Measurements from ENCODE around the gene GRAMD1B. TPM values are rescaled to one million over a fixed set of nuclear protein-coding genes. Genes with fewer than 3 reads are reported as not detected.

GRAMD1B gene
- total RNA-seq, 1 experiment from 2014 or later = 82.1 TPM

DNA sequence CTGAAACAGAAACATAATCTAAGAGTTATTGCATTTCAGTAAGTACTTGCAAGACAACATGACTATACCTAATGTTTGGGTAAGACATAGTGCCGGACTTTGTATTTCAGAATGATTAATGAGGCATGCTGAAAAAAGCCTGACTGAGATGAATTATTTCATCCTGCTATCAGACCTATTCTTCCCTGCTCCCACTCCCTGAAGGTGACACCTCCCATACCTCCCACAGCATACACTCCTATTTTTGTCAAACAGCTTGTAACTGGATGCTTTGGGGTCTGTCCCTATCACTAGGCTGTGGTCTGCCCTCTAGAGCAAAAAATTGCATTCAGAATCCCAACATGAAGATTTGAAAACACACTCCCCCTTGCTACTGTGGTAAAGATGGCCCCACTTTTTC is 235.2 kb downstream of the GRAMD1B start:
- intact Hi-C loops (cut with micrococcal nuclease) = no loop called here
- Histone ChIP-seq H3K9me2 (replicated peaks; ENCODE audit: low read length) (no peaks in the 10 kb centered on the region), H2AFZ (ENCODE audit: low read length) (no peak overlapping the region), H3K9me3 (ENCODE audit: low read length) (no peaks in the 10 kb centered on the region), H3K4me2 (ENCODE audit: low read length) (no peak overlapping the region), H3K79me2 (ENCODE audit: low read length) (no peaks in the 10 kb centered on the region), H3K27ac (ENCODE audit: low read length) (no peak overlapping the region), H3K4me3 (ENCODE audit: low read length) (no peak overlapping the region), H3K27me3 (ENCODE audit: low read length) (peaks cover 36% of the 10 kb centered on the region), H3K36me3 (ENCODE audit: low read depth, low read length) (no peaks in the 10 kb centered on the region), H3F3A (ENCODE audit: low read length, unreplicated experiment) (no peaks in the 10 kb centered on the region), H4K20me1 (ENCODE audit: low read length) (no peaks in the 10 kb centered on the region), H3K4me1 (ENCODE audit: insufficient read depth, low read length) (no peaks in the 10 kb centered on the region), H3K9ac (ENCODE audit: low read length) (no peak overlapping the region)
- ChIA-PET POLR2A (ENCODE audit: unreplicated experiment) (no interaction called here), CTCF (no interaction called here)
- TF ChIP-seq EZH2 (IDR thresholded peaks at IDR 0.05; ENCODE audit: low read length, unreplicated experiment) (no peak), CTCF (conservative IDR thresholded peaks at IDR 0.05; ENCODE audit: low read depth, low read length) (no peak), EZH2phosphoT487 (IDR thresholded peaks at IDR 0.05; ENCODE audit: borderline replicate concordance, low read length) (no peak)
- ATAC-seq (no peak), DNase-seq (no peak)
- no TSS peak for BruUV-seq (replicated peaks)

GRCh38 chr11:123670081-123670480 is 240.0 kb downstream of the GRAMD1B start:
- no peaks in the 10 kb centered on the region for H3F3A ChIP-seq (ENCODE audit: low read length, unreplicated experiment)
- H3K4me1 ChIP-seq (ENCODE audit: insufficient read depth, low read length) = no peaks in the 10 kb centered on the region
- POLR2A ChIA-PET (ENCODE audit: unreplicated experiment) = no interaction called here
- no peak overlapping the region for H3K4me3 ChIP-seq (ENCODE audit: low read length)
- H3K27ac ChIP-seq (ENCODE audit: low read length) = no peak overlapping the region
- no peaks in the 10 kb centered on the region for H3K79me2 ChIP-seq (ENCODE audit: low read length)
- H4K20me1 ChIP-seq (ENCODE audit: low read length) = no peaks in the 10 kb centered on the region
- no peak for ATAC-seq
- H3K9me2 ChIP-seq (replicated peaks; ENCODE audit: low read length) = no peaks in the 10 kb centered on the region
- H3K9ac ChIP-seq (ENCODE audit: low read length) = no peak overlapping the region
- TF ChIP-seq CTCF (conservative IDR thresholded peaks at IDR 0.05; ENCODE audit: low read depth, low read length) (no peak), EZH2 (IDR thresholded peaks at IDR 0.05; ENCODE audit: low read length, unreplicated experiment) (no peak), EZH2phosphoT487 (IDR thresholded peaks at IDR 0.05; ENCODE audit: borderline replicate concordance, low read length) (no peak)
- no TSS peak for BruUV-seq (replicated peaks)
- DNase-seq = no peak
- no peaks in the 10 kb centered on the region for H3K36me3 ChIP-seq (ENCODE audit: low read depth, low read length)
- H3K4me2 ChIP-seq (ENCODE audit: low read length) = no peak overlapping the region
- intact Hi-C loops (cut with micrococcal nuclease) = no loop called here
- peaks cover 67% of the 10 kb centered on the region for H3K27me3 ChIP-seq (ENCODE audit: low read length)
- H2AFZ ChIP-seq (ENCODE audit: low read length) = no peak overlapping the region
- CTCF ChIA-PET = no interaction called here
- H3K9me3 ChIP-seq (ENCODE audit: low read length) = no peaks in the 10 kb centered on the region

GRCh38 chr11:123671534-123671933 is 241.5 kb downstream of the GRAMD1B start:
- Histone ChIP-seq H3F3A (ENCODE audit: low read length, unreplicated experiment) (no peaks in the 10 kb centered on the region), H3K36me3 (ENCODE audit: low read depth, low read length) (no peaks in the 10 kb centered on the region), H3K27me3 (ENCODE audit: low read length) (peaks cover 76% of the 10 kb centered on the region), H3K9me3 (ENCODE audit: low read length) (no peaks in the 10 kb centered on the region), H3K4me3 (ENCODE audit: low read length) (no peak overlapping the region), H3K27ac (ENCODE audit: low read length) (no peak overlapping the region), H3K9me2 (replicated peaks; ENCODE audit: low read length) (no peaks in the 10 kb centered on the region), H3K79me2 (ENCODE audit: low read length) (no peaks in the 10 kb centered on the region), H3K4me1 (ENCODE audit: insufficient read depth, low read length) (no peaks in the 10 kb centered on the region), H2AFZ (ENCODE audit: low read length) (no peak overlapping the region), H3K9ac (ENCODE audit: low read length) (no peak overlapping the region), H4K20me1 (ENCODE audit: low read length) (no peaks in the 10 kb centered on the region), H3K4me2 (ENCODE audit: low read length) (no peak overlapping the region)
- ATAC-seq (no peak), DNase-seq (no peak)
- ChIA-PET POLR2A (ENCODE audit: unreplicated experiment) (no interaction called here), CTCF (no interaction called here)
- no peak for TF ChIP-seq CTCF (conservative IDR thresholded peaks at IDR 0.05; ENCODE audit: low read depth, low read length)
- no peak for TF ChIP-seq EZH2 (IDR thresholded peaks at IDR 0.05; ENCODE audit: low read length, unreplicated experiment)
- no peak for TF ChIP-seq EZH2phosphoT487 (IDR thresholded peaks at IDR 0.05; ENCODE audit: borderline replicate concordance, low read length)
- no TSS peak for BruUV-seq (replicated peaks)
- intact Hi-C loops (cut with micrococcal nuclease) = no loop called here
